A549 treated with GW870086 at 1 μM for 4 hours (cell line): ENCODE data around the gene GPRC5B. TPM values are rescaled to one million over a fixed set of nuclear protein-coding genes. Genes with fewer than 3 reads are reported as not detected.

Experiments used
- total RNA-seq: library from RNA; stranded (reverse); fragments of 200-300 nt; extraction: Qiagen RNA extraction; gene quantifications from 5 replicates; pipeline ENCODE4 v1.2.3, GENCODE V29; 2022; ENCODE audit warnings: low read depth

GPRC5B gene, protein sequence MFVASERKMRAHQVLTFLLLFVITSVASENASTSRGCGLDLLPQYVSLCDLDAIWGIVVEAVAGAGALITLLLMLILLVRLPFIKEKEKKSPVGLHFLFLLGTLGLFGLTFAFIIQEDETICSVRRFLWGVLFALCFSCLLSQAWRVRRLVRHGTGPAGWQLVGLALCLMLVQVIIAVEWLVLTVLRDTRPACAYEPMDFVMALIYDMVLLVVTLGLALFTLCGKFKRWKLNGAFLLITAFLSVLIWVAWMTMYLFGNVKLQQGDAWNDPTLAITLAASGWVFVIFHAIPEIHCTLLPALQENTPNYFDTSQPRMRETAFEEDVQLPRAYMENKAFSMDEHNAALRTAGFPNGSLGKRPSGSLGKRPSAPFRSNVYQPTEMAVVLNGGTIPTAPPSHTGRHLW
- 26.7 to 32.0 TPM (median 31.1 TPM) in 5 replicates for total RNA-seq

DNA sequence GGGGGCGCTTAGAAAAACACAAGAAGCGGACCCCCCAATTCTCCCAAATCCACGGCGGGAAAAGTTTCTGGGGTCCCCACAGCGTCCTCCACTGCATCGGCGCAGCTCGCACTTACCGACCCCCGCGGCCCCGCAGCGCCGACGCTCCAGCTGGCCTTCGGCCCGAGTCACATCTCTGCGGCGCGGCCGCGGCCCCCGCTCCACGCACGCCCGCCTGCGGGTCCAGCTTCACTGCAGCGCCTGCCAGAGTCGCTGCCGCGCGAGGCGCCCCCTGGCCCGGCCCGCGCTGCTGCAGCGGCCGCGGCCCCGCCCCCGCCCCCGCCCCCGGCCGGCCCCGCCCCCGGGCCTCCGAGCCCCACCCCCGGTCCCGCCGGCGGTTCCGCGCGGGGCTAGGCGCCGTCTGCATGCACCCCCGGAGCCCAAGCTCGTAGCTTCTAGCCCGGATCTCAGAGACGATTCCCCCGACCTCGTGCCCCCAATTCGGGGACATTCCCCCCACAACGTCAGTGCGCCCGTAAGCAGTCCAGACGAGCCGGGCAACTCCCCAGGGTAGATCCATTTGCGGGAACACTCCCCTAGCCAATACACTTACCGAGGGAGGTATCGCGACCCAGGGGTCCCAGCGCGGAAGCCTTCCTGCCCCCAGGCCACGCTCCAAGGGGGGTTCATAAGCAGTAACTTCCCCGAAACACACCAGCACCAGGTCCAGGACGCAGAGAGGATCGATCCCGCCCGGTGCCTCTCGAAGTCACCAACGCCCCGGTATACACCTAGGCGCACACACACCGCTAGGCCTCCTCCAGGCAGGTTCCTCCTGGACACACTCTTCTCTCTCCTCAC lies at the start of gene GPRC5B:
Gene GPRC5B (minus strand): TSS at position 238 of the 840 bp plus-strand sequence. CDS start 12,003 bp downstream, outside the sequence.

Other genes with a start within 250 kb of the GPRC5B start
- 32.4 to 44.3 TPM (median 39.3 TPM) in 5 replicates for gene KNOP1, start 166.6 kb downstream of the GPRC5B start, total RNA-seq
- gene IQCK, start 166.6 kb downstream of the GPRC5B start, total RNA-seq, result 8.5 to 11.6 TPM (median 9.4 TPM) in 5 replicates
- not detected in 5 replicates for gene GPR139, start 189.0 kb upstream of the GPRC5B start, total RNA-seq